OCI-LY1 (cell line): Measurements from ENCODE around the gene OAF.

Experiments used
- H2AFZ ChIP-seq: fragments of 200-600 bp; sonication (generic), shearing (Covaris generic); 2 replicates; pipeline ENCODE4 v1.6.0; 2014; ENCODE audit warnings: antibody characterized with exemption, mild to moderate bottlenecking, low read length
- H3F3A ChIP-seq: fragments of 200-600 bp; sonication (generic), shearing (Covaris generic); 2 replicates; pipeline ENCODE4 v1.6.0; 2014; ENCODE audit warnings: mild to moderate bottlenecking, antibody characterized with exemption, low read length, moderate library complexity; ENCODE audit not compliant: insufficient read depth
- H3K27ac ChIP-seq: fragments of 200-600 bp; sonication (generic); 2 replicates; pipeline ENCODE4 v1.5.1; 2014; ENCODE audit warnings: low read length, mixed run types, mild to moderate bottlenecking, low read depth; ENCODE audit not compliant: poor library complexity, severe bottlenecking
- H3K27me3 ChIP-seq: fragments of 200-600 bp; sonication (generic); 2 replicates; pipeline ENCODE4 v1.6.0; 2014; ENCODE audit warnings: antibody characterized with exemption, mild to moderate bottlenecking, low read length, moderate library complexity; ENCODE audit not compliant: insufficient read depth
- H3K36me3 ChIP-seq: fragments of 200-600 bp; sonication (generic); 2 replicates; pipeline ENCODE4 v1.6.1; 2014; ENCODE audit warnings: mild to moderate bottlenecking, antibody characterized with exemption, low read length, moderate library complexity, mixed read lengths; ENCODE audit not compliant: insufficient read depth
- H3K4me1 ChIP-seq: fragments of 200-600 bp; sonication (generic); 2 replicates; pipeline ENCODE4 v1.5.1; 2014; ENCODE audit warnings: mild to moderate bottlenecking, low read length, moderate library complexity; ENCODE audit not compliant: insufficient read depth, severe bottlenecking
- H3K4me2 ChIP-seq: fragments of 200-600 bp; sonication (generic), shearing (Covaris generic); 2 replicates; pipeline ENCODE4 v1.6.1; 2014; ENCODE audit warnings: low read length
- H3K4me3 ChIP-seq: fragments of 200-600 bp; sonication (generic); 2 replicates; pipeline ENCODE4 v1.5.1; 2014; ENCODE audit warnings: low read length, low read depth, mild to moderate bottlenecking, mixed read lengths; ENCODE audit not compliant: poor library complexity, severe bottlenecking
- H3K79me2 ChIP-seq: fragments of 200-600 bp; shearing (Covaris generic); 2 replicates; pipeline ENCODE4 v1.6.1; 2016; ENCODE audit warnings: mixed run types, low read length, mixed read lengths; ENCODE audit not compliant: insufficient read depth
- H3K9ac ChIP-seq: fragments of 200-600 bp; sonication (generic), shearing (Covaris generic); 2 replicates; pipeline ENCODE4 v1.6.1; 2014; ENCODE audit warnings: mild to moderate bottlenecking, low read length, mixed read lengths
- H3K9me2 ChIP-seq: fragments of 200-600 bp; sonication (generic), shearing (Covaris generic); 2 replicates; pipeline ENCODE4 v1.6.1; 2014; ENCODE audit warnings: low read depth, mild to moderate bottlenecking, low read length, mixed read lengths
- H3K9me3 ChIP-seq: fragments of 200-600 bp; shearing (Covaris generic); 2 replicates; pipeline ENCODE4 v1.6.1; 2014; ENCODE audit warnings: low read length, mixed read lengths
- H4K20me1 ChIP-seq: fragments of 200-600 bp; sonication (generic), shearing (Covaris generic); 2 replicates; pipeline ENCODE4 v1.6.0; 2016; ENCODE audit warnings: mild to moderate bottlenecking, low read length; ENCODE audit not compliant: insufficient read depth
- EZH2 ChIP-seq: fragments of 200-600 bp; sonication (generic), shearing (Covaris generic); IDR thresholded peaks from 2 replicates; pipeline ENCODE4 v1.8.0; 2017; ENCODE audit warnings: borderline replicate concordance, mixed run types, mild to moderate bottlenecking, antibody characterized with exemption, low read length, moderate library complexity, mixed read lengths
- TF ChIP-seq, protein P1 (sequence below): fragments of 200-600 bp; sonication (generic), shearing (Covaris generic); IDR thresholded peaks from 2 replicates; pipeline ENCODE4 v1.5.1; 2017; ENCODE audit warnings: mild to moderate bottlenecking, antibody characterized with exemption, low read length, moderate library complexity, mixed read lengths

The OAF gene

DNA sequence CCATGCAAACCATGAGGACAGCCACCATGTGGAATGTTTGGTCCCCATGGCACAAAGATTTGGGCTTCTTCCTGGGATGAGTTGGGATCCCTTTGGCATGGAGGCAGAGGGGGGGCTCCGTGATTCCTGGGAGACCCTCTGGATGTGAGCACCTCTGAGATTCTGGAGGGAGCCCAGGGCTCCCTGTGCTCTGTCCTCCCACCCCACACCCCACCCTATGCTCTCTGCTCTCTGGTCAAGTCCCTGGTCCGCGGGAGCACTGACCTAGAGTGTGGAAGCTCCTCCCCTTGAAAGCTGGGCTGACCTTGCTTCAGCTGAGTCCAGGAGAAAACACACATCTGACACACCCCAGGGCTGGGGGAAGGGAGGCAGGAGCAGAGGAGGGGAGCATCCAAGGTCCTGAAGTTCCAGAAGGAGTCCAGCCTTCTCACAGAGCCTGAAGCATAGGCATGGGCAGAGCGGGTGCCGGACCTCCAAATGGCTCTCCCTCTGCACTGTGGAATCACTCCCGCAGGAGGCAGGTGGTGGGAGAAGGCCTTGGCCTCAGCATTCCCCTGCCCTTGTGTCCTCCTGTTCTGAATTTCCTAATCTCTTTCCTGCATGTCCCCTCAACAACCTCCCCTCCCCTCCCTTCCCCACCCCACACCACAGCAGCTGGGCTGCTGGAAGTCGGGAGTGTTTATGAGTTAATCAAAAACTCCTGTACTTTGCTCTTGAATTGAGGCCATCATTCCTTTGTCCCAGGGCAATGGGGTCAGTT is 25.7 kb upstream of the OAF start:
- TF ChIP-seq, protein P1, sequence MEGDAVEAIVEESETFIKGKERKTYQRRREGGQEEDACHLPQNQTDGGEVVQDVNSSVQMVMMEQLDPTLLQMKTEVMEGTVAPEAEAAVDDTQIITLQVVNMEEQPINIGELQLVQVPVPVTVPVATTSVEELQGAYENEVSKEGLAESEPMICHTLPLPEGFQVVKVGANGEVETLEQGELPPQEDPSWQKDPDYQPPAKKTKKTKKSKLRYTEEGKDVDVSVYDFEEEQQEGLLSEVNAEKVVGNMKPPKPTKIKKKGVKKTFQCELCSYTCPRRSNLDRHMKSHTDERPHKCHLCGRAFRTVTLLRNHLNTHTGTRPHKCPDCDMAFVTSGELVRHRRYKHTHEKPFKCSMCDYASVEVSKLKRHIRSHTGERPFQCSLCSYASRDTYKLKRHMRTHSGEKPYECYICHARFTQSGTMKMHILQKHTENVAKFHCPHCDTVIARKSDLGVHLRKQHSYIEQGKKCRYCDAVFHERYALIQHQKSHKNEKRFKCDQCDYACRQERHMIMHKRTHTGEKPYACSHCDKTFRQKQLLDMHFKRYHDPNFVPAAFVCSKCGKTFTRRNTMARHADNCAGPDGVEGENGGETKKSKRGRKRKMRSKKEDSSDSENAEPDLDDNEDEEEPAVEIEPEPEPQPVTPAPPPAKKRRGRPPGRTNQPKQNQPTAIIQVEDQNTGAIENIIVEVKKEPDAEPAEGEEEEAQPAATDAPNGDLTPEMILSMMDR: no peak
- no peak for TF ChIP-seq EZH2
- no peaks in the 10 kb centered on the region for H3K4me1 ChIP-seq

DNA sequence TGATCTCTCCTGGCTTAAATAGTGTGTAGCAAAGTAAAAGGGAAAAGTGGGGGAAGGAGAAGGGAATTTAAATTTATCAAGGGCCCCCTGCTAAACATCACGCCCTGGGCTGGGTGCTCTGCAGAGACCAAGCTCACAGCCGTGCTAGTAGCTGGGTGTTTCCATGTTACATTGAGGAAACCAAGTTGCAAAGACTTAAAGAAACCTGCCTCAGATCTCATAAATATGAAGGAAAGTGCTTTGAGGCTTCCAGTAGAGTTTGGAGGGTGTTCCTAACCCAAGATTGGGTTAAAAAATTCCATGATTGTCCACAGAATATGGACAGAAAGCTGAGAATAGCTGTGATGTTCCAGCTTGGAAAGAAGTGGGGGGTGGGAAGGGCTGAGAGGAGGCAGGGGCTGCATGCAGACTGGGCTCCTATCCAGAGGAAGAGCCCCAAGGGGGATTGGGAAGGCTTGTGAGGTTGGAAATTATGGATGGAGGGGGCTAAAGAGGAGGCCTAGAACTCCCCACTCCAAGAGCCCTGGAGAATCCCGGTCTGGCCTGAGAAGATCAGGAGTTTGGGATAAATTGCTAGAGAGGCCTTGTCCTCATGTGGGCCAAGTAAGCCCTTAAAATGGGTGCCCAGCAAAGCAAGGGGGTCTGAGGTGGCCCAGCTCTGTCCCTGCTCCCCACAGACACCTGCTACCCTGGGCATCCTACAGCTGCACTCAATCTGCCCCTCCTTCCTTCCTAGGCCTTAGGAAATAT is 25.0 kb upstream of the OAF start:
- no peak overlapping the region for H3K9ac ChIP-seq
- H3K79me2 ChIP-seq: no peaks in the 10 kb centered on the region
- TF ChIP-seq, protein P1: no peak
- TF ChIP-seq EZH2: no peak
- no peak overlapping the region for H3K4me2 ChIP-seq
- H3F3A ChIP-seq: no peaks in the 10 kb centered on the region
- no peak overlapping the region for H3K27ac ChIP-seq
- no peak overlapping the region for H3K4me3 ChIP-seq
- H4K20me1 ChIP-seq: no peaks in the 10 kb centered on the region
- no peaks in the 10 kb centered on the region for H3K27me3 ChIP-seq
- no peaks in the 10 kb centered on the region for H3K4me1 ChIP-seq
- H3K36me3 ChIP-seq: no peaks in the 10 kb centered on the region
- H3K9me2 ChIP-seq: no peaks in the 10 kb centered on the region
- no peak overlapping the region for H2AFZ ChIP-seq
- no peaks in the 10 kb centered on the region for H3K9me3 ChIP-seq

More for the DNA sequence above, 25.7 kb upstream of the OAF start:
- H3K9me2 ChIP-seq: no peaks in the 10 kb centered on the region
- no peaks in the 10 kb centered on the region for H3K27me3 ChIP-seq
- H3K27ac ChIP-seq: no peak overlapping the region
- H3K79me2 ChIP-seq: no peaks in the 10 kb centered on the region
- no peak overlapping the region for H3K9ac ChIP-seq
- H4K20me1 ChIP-seq: no peaks in the 10 kb centered on the region
- no peak overlapping the region for H2AFZ ChIP-seq
- no peak overlapping the region for H3K4me2 ChIP-seq
- no peaks in the 10 kb centered on the region for H3F3A ChIP-seq
- H3K36me3 ChIP-seq: no peaks in the 10 kb centered on the region
- no peaks in the 10 kb centered on the region for H3K9me3 ChIP-seq
- H3K4me3 ChIP-seq: no peak overlapping the region

DNA sequence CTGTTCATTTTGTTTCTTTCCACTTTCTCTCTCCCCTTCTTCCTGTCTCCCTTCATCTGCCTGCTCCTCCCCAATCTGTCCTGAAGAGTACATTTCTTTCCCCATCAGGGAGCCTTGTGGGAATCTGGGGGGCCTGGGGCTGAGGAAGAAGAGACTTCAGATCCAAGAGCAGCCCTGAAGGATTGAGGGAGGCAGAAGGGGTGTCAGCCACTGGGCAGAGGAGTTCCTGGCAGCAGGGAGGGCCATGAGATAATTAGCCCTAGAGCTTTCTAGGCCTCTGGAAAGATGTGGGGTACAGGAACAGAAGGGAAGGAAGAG is 24.4 kb upstream of the OAF start:
- Histone ChIP-seq H3K9me2 (no peaks in the 10 kb centered on the region), H3K9me3 (no peaks in the 10 kb centered on the region), H3K4me3 (no peak overlapping the region), H3K27me3 (no peaks in the 10 kb centered on the region), H3K27ac (no peak overlapping the region), H3K79me2 (no peaks in the 10 kb centered on the region), H3K9ac (no peak overlapping the region), H3K4me2 (no peak overlapping the region), H3F3A (no peaks in the 10 kb centered on the region), H2AFZ (no peak overlapping the region), H4K20me1 (no peaks in the 10 kb centered on the region), H3K36me3 (no peaks in the 10 kb centered on the region), H3K4me1 (no peaks in the 10 kb centered on the region)
- TF ChIP-seq, protein P1: no peak
- TF ChIP-seq EZH2: no peak
